GM12878 (cell line): ENCODE data around the gene FAM20A. TPM values are rescaled to one million over a fixed set of nuclear protein-coding genes. Genes with fewer than 3 reads are reported as not detected.

Experiments used
- ATAC-seq: fragments of 200-7000 bp; cut with Tn5 transposase; 3 replicates; pipeline ENCODE4 v1.9.1; 2020; ENCODE audit warnings: mild to moderate bottlenecking, moderate library complexity
- BruUV-seq: library from RNA; stranded (reverse); fragments of 400-500 nt; replicated peaks from 2 replicates; lab custom pipeline; 2021; lab: Mats Ljungman, UMichigan
- CTCF ChIA-PET: fragments of 300-600 bp; sonication (Branson Sonifier 250); formaldehyde crosslinking; extraction: SDS; loops from one replicate; lab custom pipeline; 2021; ENCODE audit warnings: inconsistent platforms; lab: Yijun Ruan, JAX
- POLR2A ChIA-PET: fragments of 350-600 bp; formaldehyde crosslinking; extraction: SDS; loops from one replicate; lab custom pipeline; 2021; ENCODE audit warnings: inconsistent platforms; lab: Charles Lee
- RAD21 ChIA-PET: fragments of 300-600 bp; sonication (Branson Sonifier 250); formaldehyde crosslinking; loops from one replicate; lab custom pipeline; 2023; ENCODE audit warnings: antibody characterized with exemption; ENCODE audit not compliant: unreplicated experiment; lab: Charles Lee
- SMC1A ChIA-PET: fragments of 300-600 bp; sonication (Branson Sonifier 250); formaldehyde crosslinking; loops from one replicate; lab custom pipeline; 2023; ENCODE audit not compliant: unreplicated experiment, uncharacterized antibody; lab: Charles Lee
- DNase-seq: peaks from one replicate; pipeline ENCODE4 v3.0.0-alpha.2; 2011; ENCODE audit warnings: low read depth, low spot score
- FAIRE-seq: peaks from 3 replicates; lab custom pipeline; 2011; peaks lifted over from hg19 to GRCh38; lab: Jason Lieb, UNC
- H2AFZ ChIP-seq: 2 replicates; pipeline ENCODE4 v1.6.0; 2011; ENCODE audit warnings: low read depth, low read length, control low read depth; ENCODE audit not compliant: control insufficient read depth
- H3K27ac ChIP-seq: 2 replicates; pipeline ENCODE4 v1.5.1; 2011; ENCODE audit warnings: control low read depth; ENCODE audit not compliant: control insufficient read depth, insufficient read depth
- H3K27me3 ChIP-seq, 2 experiments: replicated peaks in 1 of 2; 2 replicates each; pipeline versions ENCODE4 v1.6.0 to v1.6.1; 2011; ENCODE audit warnings: low read length in 1 of 2; ENCODE audit not compliant: control insufficient read depth in 2 of 2, insufficient read depth in 2 of 2
- H3K36me3 ChIP-seq, 2 experiments: 2 replicates each; pipeline ENCODE4 v1.5.1; 2011; ENCODE audit warnings: low read length in 1 of 2; ENCODE audit not compliant: control insufficient read depth in 2 of 2, insufficient read depth in 2 of 2
- H3K4me1 ChIP-seq: 2 replicates; pipeline ENCODE4 v1.6.1; 2011; ENCODE audit warnings: mild to moderate bottlenecking, low read length, moderate library complexity, mixed read lengths; ENCODE audit not compliant: control insufficient read depth, insufficient read depth
- H3K4me2 ChIP-seq: 2 replicates; pipeline ENCODE4 v1.6.0; 2011; ENCODE audit warnings: control low read depth; ENCODE audit not compliant: control insufficient read depth, insufficient read depth
- H3K4me3 ChIP-seq: fragments of 200-600 bp; sonication (generic); 2 replicates; pipeline ENCODE4 v1.5.1; 2016
- H3K79me2 ChIP-seq: 2 replicates; pipeline ENCODE4 v1.6.0; 2011; ENCODE audit warnings: low read length; ENCODE audit not compliant: control insufficient read depth, insufficient read depth
- H3K9ac ChIP-seq: 2 replicates; pipeline ENCODE4 v1.8.0; 2011; ENCODE audit warnings: low read length, control low read depth, mixed read lengths; ENCODE audit not compliant: control insufficient read depth, insufficient read depth
- H3K9me3 ChIP-seq: replicated peaks from 3 replicates; pipeline ENCODE4 v1.5.1; 2011; ENCODE audit warnings: mild to moderate bottlenecking, low read length; ENCODE audit not compliant: control insufficient read depth, insufficient read depth
- H4K20me1 ChIP-seq: 2 replicates; pipeline ENCODE4 v1.6.0; 2011; ENCODE audit not compliant: control insufficient read depth, insufficient read depth
- ATF2 ChIP-seq: IDR thresholded peaks from 2 replicates; pipeline ENCODE4 v1.6.1; 2012; ENCODE audit warnings: low read length, inconsistent platforms
- EP300 ChIP-seq, 2 experiments: fragments of 150-350 bp in 1 of 2; IDR thresholded peaks; 2 replicates each; pipeline ENCODE4 v1.6.1; 2011 to 2012; ENCODE audit warnings: low read depth in 2 of 2, low read length in 2 of 2, borderline replicate concordance in 1 of 2, improper control_type of control experiment in 1 of 2, inconsistent platforms in 1 of 2; ENCODE audit not compliant: control insufficient read depth in 1 of 2
- EZH2 ChIP-seq: IDR thresholded peaks from 2 replicates; pipeline ENCODE4 v1.6.1; 2012; ENCODE audit warnings: low read depth, mild to moderate bottlenecking, control low read depth, inconsistent platforms, low read length, borderline replicate concordance; ENCODE audit not compliant: control insufficient read depth
- KAT2A ChIP-seq: conservative IDR thresholded peaks from 2 replicates; pipeline ENCODE4 v1.6.1; 2011; ENCODE audit warnings: low read depth, low read length; ENCODE audit not compliant: control insufficient read depth
- MYC ChIP-seq: IDR thresholded peaks from 2 replicates; pipeline ENCODE4 v1.6.1; 2011; ENCODE audit warnings: mild to moderate bottlenecking, low read length, moderate library complexity, inconsistent platforms; ENCODE audit not compliant: insufficient read depth, insufficient replicate concordance, insufficient read length, severe bottlenecking
- POLR2A ChIP-seq: IDR thresholded peaks from 2 replicates; pipeline ENCODE4 v1.6.1; 2011; ENCODE audit warnings: low read depth, mild to moderate bottlenecking, low read length
- RELA ChIP-seq: fragments of 450-650 bp; IDR thresholded peaks from 2 replicates; pipeline ENCODE4 v1.8.0; 2014; ENCODE audit warnings: borderline replicate concordance; ENCODE audit not compliant: partially characterized antibody
- RFX5 ChIP-seq: IDR thresholded peaks from 2 replicates; pipeline ENCODE4 v1.6.1; 2011; ENCODE audit warnings: low read depth, low read length, improper control_type of control experiment
- SMAD1 ChIP-seq: fragments of 450-650 bp; IDR thresholded peaks from 2 replicates; pipeline ENCODE4 v1.6.1; 2018; ENCODE audit warnings: mild to moderate bottlenecking, low read depth; ENCODE audit not compliant: partially characterized antibody
- TBL1XR1 ChIP-seq: IDR thresholded peaks from 2 replicates; pipeline ENCODE4 v1.6.1; 2012; ENCODE audit warnings: low read depth, low read length, improper control_type of control experiment
- TCF7 ChIP-seq: IDR thresholded peaks from 2 replicates; pipeline ENCODE4 v1.6.1; 2014; ENCODE audit warnings: antibody characterized with exemption, borderline replicate concordance
- USF2 ChIP-seq: IDR thresholded peaks from 2 replicates; pipeline ENCODE4 v1.6.1; 2011; ENCODE audit warnings: low read depth, low read length, improper control_type of control experiment, borderline replicate concordance
- ZBED1 ChIP-seq: IDR thresholded peaks from 2 replicates; pipeline ENCODE4 v1.6.1; 2016; ENCODE audit warnings: borderline replicate concordance
- ZBTB4 ChIP-seq: fragments of 450-650 bp; formaldehyde crosslinking; IDR thresholded peaks from 2 replicates; pipeline ENCODE4 v1.4.0; 2022; ENCODE audit warnings: mild to moderate bottlenecking, moderate library complexity
- WGBS: methylation state at CpG from one replicate; pipeline ENCODE4 v1.1.6; 2016; ENCODE audit warnings: low lambda C conversion rate; ENCODE audit not compliant: insufficient replicate concordance, insufficient coverage; ENCODE audit errors: missing lambda C conversion rate; 5-methylcytosine and 5-hydroxymethylcytosine counted together
- in situ Hi-C: fragments of 300-500 bp; cut with MboI; formaldehyde crosslinking; loops from 9 replicates; pipeline ENCODE4 v1.14.3; 2018; ENCODE audit warnings: mixed read lengths
- intact Hi-C: fragments of 100-400 bp; cut with micrococcal nuclease; formaldehyde crosslinking; loops from one replicate; pipeline ENCODE4 v1.14.2; 2022; ENCODE audit not compliant: unreplicated experiment
- polyA plus RNA-seq, 11 experiments: library from polyadenylated mRNA; depleted of rRNA in 4 of 11; unstranded in 6 of 11; stranded (reverse) in 5 of 11; fragments of >200 nt; fragmentation: Nextera tagmentation in 4 of 11; fragmentation: Illumina TruSeq in 1 of 11; extraction: Ambion mirVana in 4 of 11; extraction: Trizol in 1 of 11; gene quantifications; 1 replicate in 1 of 11; 2 replicates in 10 of 11; pipeline versions ENCODE4 v1.2.1 to v1.2.3, GENCODE V29; 2011 to 2016; ENCODE audit warnings: inconsistent platforms in 2 of 11, missing spikeins in 2 of 11, low read depth in 1 of 11
- total RNA-seq, 4 experiments: library from RNA; depleted of rRNA in 3 of 4; stranded (reverse); fragments of >200 nt in 3 of 4; fragmentation: Illumina TruSeq in 1 of 4; extraction: Trizol in 1 of 4; gene quantifications; 2 replicates each; pipeline versions ENCODE4 v1.2.1 to v1.2.3, GENCODE V29; 2013 to 2021

Gene FAM20A
- total and polyA plus RNA-seq, 10 of the 15 experiments (the other 5 are each of a cell fraction or from before 2014, with no cell fraction given), result 0.13 TPM; not detected in 9

- Histone ChIP-seq H3K27me3 (peaks cover 3 to 18% of the 10 kb centered on the region in 2 experiments), H2AFZ (no peak overlapping the region), H3K9me3 (no peaks in the 10 kb centered on the region), H3K9ac (no peak overlapping the region), H3K79me2 (no peaks in the 10 kb centered on the region), H3K4me2 (no peak overlapping the region), H4K20me1 (no peaks in the 10 kb centered on the region), H3K27ac (no peak overlapping the region), H3K4me1 (no peaks in the 10 kb centered on the region), H3K36me3 (no peaks in the 10 kb centered on the region), H3K4me3 (no peak overlapping the region)
- no peak for DNase-seq
- in situ Hi-C loops, result no loop called here
- ChIA-PET RAD21 (no interaction called here), SMC1A (no interaction called here), POLR2A (no interaction called here), CTCF (no interaction called here)
- BruUV-seq, result no TSS peak
- FAIRE-seq, result no peak
- 29% methylated on average over 18 of the region's 18 CpGs for WGBS
- no peak for ATAC-seq
- intact Hi-C loops, result no loop called here
- TF ChIP-seq EP300 (IDR thresholded peaks at IDR 0.05; ENCODE audit: borderline replicate concordance in 1 of 2, control insufficient read depth in 1 of 2, low read depth in 2 of 2, low read length in 2 of 2), result no peak
- TF ChIP-seq RELA, result no peak
- no peak for TF ChIP-seq POLR2A
- TF ChIP-seq KAT2A, result no peak
- TF ChIP-seq ATF2, result no peak
- no peak for TF ChIP-seq EZH2
- TF ChIP-seq TBL1XR1, result no peak
- TF ChIP-seq SMAD1, result no peak
- TF ChIP-seq ZBED1, result no peak
- TF ChIP-seq MYC, result no peak
- TF ChIP-seq ZBTB4, result no peak
- TF ChIP-seq USF2, result no peak
- no peak for TF ChIP-seq TCF7
- TF ChIP-seq RFX5, result no peak
Observed at GRCh38 chr17:68599552-68600066, 1.6 kb downstream of the FAM20A start.
